ENCODE measurements around the gene CCDC183.
"Not testable (repeated sequence)": the region's sequence is repeated elsewhere in the genome, so short reads cannot be mapped to it uniquely, and the experiment has no call there.

The CCDC183 gene

GRCh38 chr9:136762915-136763648, 33.1 kb upstream of the CCDC183 start:
- TF ChIP-seq, protein P1, sequence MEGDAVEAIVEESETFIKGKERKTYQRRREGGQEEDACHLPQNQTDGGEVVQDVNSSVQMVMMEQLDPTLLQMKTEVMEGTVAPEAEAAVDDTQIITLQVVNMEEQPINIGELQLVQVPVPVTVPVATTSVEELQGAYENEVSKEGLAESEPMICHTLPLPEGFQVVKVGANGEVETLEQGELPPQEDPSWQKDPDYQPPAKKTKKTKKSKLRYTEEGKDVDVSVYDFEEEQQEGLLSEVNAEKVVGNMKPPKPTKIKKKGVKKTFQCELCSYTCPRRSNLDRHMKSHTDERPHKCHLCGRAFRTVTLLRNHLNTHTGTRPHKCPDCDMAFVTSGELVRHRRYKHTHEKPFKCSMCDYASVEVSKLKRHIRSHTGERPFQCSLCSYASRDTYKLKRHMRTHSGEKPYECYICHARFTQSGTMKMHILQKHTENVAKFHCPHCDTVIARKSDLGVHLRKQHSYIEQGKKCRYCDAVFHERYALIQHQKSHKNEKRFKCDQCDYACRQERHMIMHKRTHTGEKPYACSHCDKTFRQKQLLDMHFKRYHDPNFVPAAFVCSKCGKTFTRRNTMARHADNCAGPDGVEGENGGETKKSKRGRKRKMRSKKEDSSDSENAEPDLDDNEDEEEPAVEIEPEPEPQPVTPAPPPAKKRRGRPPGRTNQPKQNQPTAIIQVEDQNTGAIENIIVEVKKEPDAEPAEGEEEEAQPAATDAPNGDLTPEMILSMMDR (IDR thresholded peaks at IDR 0.05) = no peak
- Histone ChIP-seq H3K27ac (no peak overlapping the region), H3K36me3 (no peaks in the 10 kb centered on the region), H3K4me1 (peaks cover 0 to 10% (median 2%) of the 10 kb centered on the region in 4 donors), H3K27me3 (peaks cover 0 to 86% of the 10 kb centered on the region in 2 donors), H3K4me3 (no peak overlapping the region), H3K9me3 (no peaks in the 10 kb centered on the region)
- intact Hi-C loops (cut with DNase I; ENCODE audit: low total_unique reads) = no loop called here
- peak in 1 of 2 donors; percentile 51 for DNase-seq

GRCh38 chr9:136763649-136764035, 32.5 kb upstream of the CCDC183 start:
- intact Hi-C loops (cut with DNase I; ENCODE audit: low total_unique reads) = no loop called here
- peaks cover 0 to 84% of the 10 kb centered on the region in 2 donors for H3K27me3 ChIP-seq
- no peak overlapping the region for H3K27ac ChIP-seq
- TF ChIP-seq, protein P1 (IDR thresholded peaks at IDR 0.05) = no peak
- no peaks in the 10 kb centered on the region for H3K36me3 ChIP-seq
- H3K4me1 ChIP-seq = peaks cover 0 to 10% (median 2%) of the 10 kb centered on the region in 4 donors
- no peaks in the 10 kb centered on the region for H3K9me3 ChIP-seq
- DNase-seq = peak in 1 of 2 donors; percentile 52
- no peak overlapping the region for H3K4me3 ChIP-seq

- H3K27ac ChIP-seq = no peak within 1 kb of the TSS
- H3K4me3 ChIP-seq = no peak within 1 kb of the TSS
- DNase-seq = peak in 1 of 2 donors; percentile 56
- H3K9me3 ChIP-seq = no peaks in the 10 kb centered on the region
- no peaks in the 10 kb centered on the region for H3K36me3 ChIP-seq
- peaks cover 0 to 10% (median 2%) of the 10 kb centered on the region in 4 donors for H3K4me1 ChIP-seq
- peaks cover 0 to 77% of the 10 kb centered on the region in 2 donors for H3K27me3 ChIP-seq
- TF ChIP-seq, protein P1 (IDR thresholded peaks at IDR 0.05) = no peak
- intact Hi-C loops (cut with DNase I; ENCODE audit: low total_unique reads) = no loop called here
Measured at GRCh38 chr9:136764301-136764891, 31.7 kb upstream of the CCDC183 start, which contains the start of gene LCN15. LCN15 (minus strand) TSS chr9:136764518; CDS start chr9:136764488, 30 bp downstream.

DNA sequence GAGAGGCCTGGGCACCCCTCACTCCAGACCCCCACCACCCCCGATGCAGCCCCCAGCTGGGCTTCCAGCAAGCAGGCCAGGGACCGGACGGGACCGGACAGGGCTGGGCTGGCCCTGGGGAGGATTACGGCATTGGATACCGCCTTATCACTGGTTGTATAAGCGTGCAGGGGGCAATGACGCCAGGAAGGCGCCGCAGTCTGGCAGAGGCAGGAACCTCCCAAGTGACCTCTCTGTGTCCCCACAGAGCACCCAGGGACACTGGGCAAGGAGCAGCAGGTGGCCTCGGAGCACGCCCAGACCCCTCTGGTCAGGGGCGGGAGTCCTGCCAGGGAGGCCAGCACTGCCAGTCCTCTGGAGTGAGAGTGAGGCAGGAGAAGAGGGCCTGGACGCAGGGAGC, 31.1 kb upstream of the CCDC183 start:
- no peaks in the 10 kb centered on the region for H3K9me3 ChIP-seq
- TF ChIP-seq, protein P1 (IDR thresholded peaks at IDR 0.05) = no peak
- H3K4me1 ChIP-seq = peaks cover 0 to 14% (median 2%) of the 10 kb centered on the region in 4 donors
- no peak overlapping the region for H3K4me3 ChIP-seq
- peaks cover 0 to 73% of the 10 kb centered on the region in 2 donors for H3K27me3 ChIP-seq
- no peak overlapping the region for H3K27ac ChIP-seq
- no peaks in the 10 kb centered on the region for H3K36me3 ChIP-seq
- peak in 1 of 2 donors; percentile 45 for DNase-seq
- intact Hi-C loops (cut with DNase I; ENCODE audit: low total_unique reads) = no loop called here

- H3K9me3 ChIP-seq; H3K36me3 ChIP-seq; H3K4me1 ChIP-seq; intact Hi-C loops (cut with DNase I; ENCODE audit: low total_unique reads); H3K4me3 ChIP-seq; H3K27ac ChIP-seq: not testable (repeated sequence)
- H3K27me3 ChIP-seq = peaks cover 0 to 64% of the 10 kb centered on the region in 2 donors
- DNase-seq = peak in 1 of 2 donors; percentile 56
Measured at GRCh38 chr9:136765745-136766409, 30.3 kb upstream of the CCDC183 start.

- H3K27ac ChIP-seq; H3K36me3 ChIP-seq; H3K4me3 ChIP-seq; H3K4me1 ChIP-seq; intact Hi-C loops (cut with DNase I; ENCODE audit: low total_unique reads); H3K9me3 ChIP-seq: not testable (repeated sequence)
- DNase-seq = peak in 1 of 2 donors; percentile 61
- peaks cover 0 to 59% of the 10 kb centered on the region in 2 donors for H3K27me3 ChIP-seq
Measured at GRCh38 chr9:136766410-136767120, 29.6 kb upstream of the CCDC183 start.
